H1 (cell line): ENCODE data around the gene TNFRSF8. TPM values are rescaled to one million over a fixed set of nuclear protein-coding genes. Genes with fewer than 3 reads are reported as not detected.

ENCODE experiments used
- EGR1 ChIP-seq: IDR thresholded peaks from 2 replicates; pipeline ENCODE4 v1.6.1; 2011; ENCODE audit warnings: low read depth, low read length, borderline replicate concordance
- EP300 ChIP-seq, 2 experiments: IDR thresholded peaks; 1 replicate in 1 of 2; 2 replicates in 1 of 2; pipeline ENCODE4 v1.6.1; 2011 to 2012; ENCODE audit warnings: low read depth in 2 of 2, low read length in 2 of 2, mild to moderate bottlenecking in 2 of 2, borderline replicate concordance in 1 of 2, inconsistent platforms in 1 of 2, moderate library complexity in 1 of 2
- GABPA ChIP-seq: IDR thresholded peaks from 2 replicates; pipeline ENCODE4 v1.6.1; 2011; ENCODE audit warnings: mild to moderate bottlenecking, low read length, moderate library complexity, borderline replicate concordance; ENCODE audit not compliant: insufficient read depth
- SP1 ChIP-seq: IDR thresholded peaks from 2 replicates; pipeline ENCODE4 v1.6.1; 2011; ENCODE audit warnings: low read depth, low read length
- SP4 ChIP-seq: IDR thresholded peaks from 2 replicates; pipeline ENCODE4 v1.6.1; 2012; ENCODE audit warnings: low read length, inconsistent platforms
- SRF ChIP-seq: IDR thresholded peaks from 2 replicates; pipeline ENCODE4 v1.6.1; 2011; ENCODE audit warnings: mild to moderate bottlenecking, low read depth, low read length, moderate library complexity
- polyA plus RNA-seq, 7 experiments: library from polyadenylated mRNA; depleted of rRNA in 3 of 7; stranded (reverse) in 5 of 7; unstranded in 2 of 7; fragments of >200 nt in 5 of 7; fragments of 200-250 nt in 2 of 7; gene quantifications; 1 replicate in 5 of 7; 2 replicates in 1 of 7; 4 replicates in 1 of 7; pipeline versions ENCODE4 v1.2.1 to v1.2.3, GENCODE V29; 2011 to 2013; ENCODE audit warnings: missing spikeins in 2 of 7, mixed read lengths in 2 of 7
- total RNA-seq: library from RNA; stranded (reverse); fragmentation: NEBNext Ultra II Directional; extraction: Animal tissue kit (Norgen Biotek cat#: 25700); gene quantifications from 2 replicates; pipeline ENCODE4 v1.2.1, GENCODE V29; 2021

The TNFRSF8 gene
- total and polyA plus RNA-seq, 2 of the 8 experiments (the other 6 are each of a cell fraction or from before 2014, with no cell fraction given) = 23.2 to 32.7 TPM

GRCh38 chr1:12016182-12016581 is 46.9 kb upstream of the TNFRSF8 start (continued):
- no peak for TF ChIP-seq EGR1
- no peak for TF ChIP-seq SP1
- TF ChIP-seq SRF = no peak
- TF ChIP-seq GABPA = no peak
- no peak for TF ChIP-seq EP300 (IDR thresholded peaks at IDR 0.05; ENCODE audit: borderline replicate concordance in 1 of 2, low read depth in 2 of 2, low read length in 2 of 2)
- TF ChIP-seq SP4 = no peak
